T-helper 2 cell treated with Interferon-gamma antibody and Interleukin-4, amounts not matched to agents 5 μg/mL and 100 μg/mL, for 36 hours (primary cell): ENCODE data around the gene SMLR1.

Experiments
- DNase-seq: peaks from one replicate; pipeline ENCODE4 v3.0.0; 2021; ENCODE audit warnings: low spot score
- H3K27ac Mint-ChIP-seq: one replicate; pipeline ENCODE4 v1.8.0; 2021; ENCODE audit warnings: mild to moderate bottlenecking, mixed read lengths
- H3K27me3 Mint-ChIP-seq: one replicate; pipeline ENCODE4 v1.8.0; 2021; ENCODE audit warnings: low read depth, mixed read lengths
- H3K36me3 Mint-ChIP-seq: one replicate; pipeline ENCODE4 v1.8.0; 2021; ENCODE audit warnings: low read depth, mixed read lengths
- H3K4me1 Mint-ChIP-seq: one replicate; pipeline ENCODE4 v1.8.0; 2021; ENCODE audit warnings: low read depth, mixed read lengths
- H3K4me3 Mint-ChIP-seq: one replicate; pipeline ENCODE4 v1.8.0; 2022; ENCODE audit warnings: mild to moderate bottlenecking, moderate library complexity, mixed read lengths
- H3K9me3 Mint-ChIP-seq: one replicate; pipeline ENCODE4 v1.8.0; 2021; ENCODE audit warnings: mixed read lengths

Gene SMLR1

DNA sequence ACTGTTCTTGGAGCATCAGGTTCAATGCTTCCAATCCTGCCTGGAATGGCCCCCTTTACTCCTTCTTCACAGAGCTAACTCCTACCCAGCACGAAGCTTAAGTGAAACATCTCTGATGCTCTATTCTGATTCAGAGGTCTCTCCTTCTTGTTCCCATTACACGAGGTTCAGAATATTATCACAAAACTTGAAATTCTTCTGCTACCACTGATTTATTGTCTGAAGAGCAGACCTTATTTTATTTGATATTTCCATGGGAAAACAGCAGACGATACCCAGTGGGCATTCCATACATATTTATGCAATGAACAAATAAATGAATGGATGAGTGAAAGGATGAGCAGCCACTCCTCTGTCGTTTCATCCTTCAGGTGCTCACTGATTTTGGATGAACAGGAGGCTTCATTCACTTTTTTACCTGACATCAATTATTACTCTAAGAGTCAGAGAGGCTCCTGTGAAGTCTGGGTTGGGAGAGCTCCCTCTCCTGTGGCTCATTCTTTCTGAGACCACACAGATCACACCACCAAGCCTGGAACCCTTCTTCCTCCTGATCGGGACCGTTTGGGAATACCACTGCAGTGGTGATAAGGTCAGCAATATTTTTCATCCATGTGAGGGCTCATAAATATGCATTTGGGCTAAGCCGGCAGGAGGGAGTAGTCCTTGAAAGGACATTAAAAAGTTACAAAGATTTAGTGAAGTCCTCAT, 25.8 kb downstream of the SMLR1 start:
- DNase-seq, result no peak
- H3K9me3 Mint-ChIP-seq, result no peaks in the 10 kb centered on the region
- peaks cover 10% of the 10 kb centered on the region for H3K4me1 Mint-ChIP-seq
- H3K27me3 Mint-ChIP-seq, result no peaks in the 10 kb centered on the region
- no peaks in the 10 kb centered on the region for H3K36me3 Mint-ChIP-seq
- H3K4me3 Mint-ChIP-seq, result no peak overlapping the region
- no peak overlapping the region for H3K27ac Mint-ChIP-seq

DNA sequence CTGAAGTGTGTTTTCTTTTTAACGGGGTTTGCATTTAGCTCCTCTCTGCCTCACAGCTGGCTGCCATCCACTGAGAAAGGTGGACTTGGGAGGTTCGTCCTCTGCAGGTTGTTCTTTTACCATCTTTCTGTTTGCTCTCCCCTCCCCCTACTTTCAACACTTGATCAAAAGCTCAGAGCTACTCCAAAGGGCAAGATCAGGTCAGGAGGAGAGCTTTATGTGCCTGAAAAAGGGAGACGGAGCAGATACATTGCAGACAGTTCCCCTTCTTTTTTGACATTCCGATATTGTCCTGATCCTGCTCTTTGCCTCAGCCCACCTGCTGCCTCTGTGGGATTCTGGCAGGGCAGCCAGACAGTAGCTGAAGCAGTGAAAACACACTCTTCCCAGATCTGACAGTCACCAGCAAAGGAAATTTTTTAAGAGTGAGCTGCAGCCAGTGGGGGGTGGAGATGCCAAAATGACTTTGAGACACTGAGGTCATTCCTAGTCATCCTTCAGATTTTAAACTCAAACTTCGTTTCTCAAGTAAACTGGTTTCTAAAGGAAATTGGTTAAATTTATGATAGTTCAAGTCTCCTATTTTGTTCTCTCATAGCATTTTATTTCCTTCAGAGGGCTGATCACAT, 26.5 kb downstream of the SMLR1 start:
- DNase-seq, result no peak
- H3K27me3 Mint-ChIP-seq, result no peaks in the 10 kb centered on the region
- H3K9me3 Mint-ChIP-seq, result no peaks in the 10 kb centered on the region
- no peak overlapping the region for H3K4me3 Mint-ChIP-seq
- H3K4me1 Mint-ChIP-seq, result peaks cover 8% of the 10 kb centered on the region
- no peaks in the 10 kb centered on the region for H3K36me3 Mint-ChIP-seq
- H3K27ac Mint-ChIP-seq, result no peak overlapping the region

DNA sequence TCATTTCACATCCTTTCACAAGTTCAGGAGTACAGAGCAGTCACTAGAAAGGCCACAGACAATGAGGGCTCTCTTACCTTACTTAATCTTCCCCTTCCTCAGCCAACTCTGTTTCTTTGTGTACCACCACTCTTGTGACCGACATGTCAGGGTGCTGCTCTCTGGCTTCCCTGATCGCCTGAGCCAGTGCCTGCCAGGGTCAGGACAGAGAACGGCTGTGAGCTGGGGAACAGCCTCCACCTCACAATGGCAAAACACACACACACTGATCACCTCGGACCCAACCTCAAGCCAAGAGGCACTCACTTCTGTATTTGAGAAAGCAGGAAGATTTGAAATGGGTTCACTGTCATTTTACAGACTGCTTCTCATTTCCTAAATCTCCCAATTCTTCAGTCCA, 30.8 kb downstream of the SMLR1 start:
- Mint-ChIP-seq H3K27ac (no peak overlapping the region), H3K9me3 (no peaks in the 10 kb centered on the region)

DNA sequence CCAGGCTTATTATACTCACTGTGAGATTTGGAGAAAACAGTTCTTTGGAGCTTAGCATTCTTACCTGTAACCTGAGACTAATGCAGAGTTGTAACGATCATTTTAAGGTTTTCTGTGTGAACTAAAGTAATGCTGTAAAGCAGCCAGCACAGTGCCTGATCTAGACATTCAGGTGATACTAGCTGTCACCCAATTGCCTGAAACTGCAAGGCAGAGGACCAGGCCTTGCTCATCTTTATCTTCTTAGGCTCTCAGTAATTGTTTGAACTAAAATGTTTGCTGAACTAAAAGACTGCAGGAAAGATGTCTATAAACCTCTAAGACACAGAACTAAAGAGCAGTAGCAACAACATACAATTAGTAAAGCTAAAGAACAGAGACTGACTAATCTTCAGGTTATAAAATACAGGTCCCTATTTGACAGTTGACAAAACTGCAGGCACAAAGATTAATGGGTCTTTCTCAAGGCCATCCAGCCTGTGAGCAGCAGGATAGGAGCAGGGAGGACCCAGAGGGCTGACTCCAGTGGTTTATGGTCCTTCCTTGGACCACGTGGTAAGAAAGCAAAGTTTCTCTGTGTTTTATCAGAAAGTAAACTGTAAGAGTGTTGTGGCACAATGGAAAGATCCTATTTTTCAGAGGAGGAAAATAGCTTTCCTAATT, 31.4 kb downstream of the SMLR1 start:
- H3K27me3 Mint-ChIP-seq, result no peaks in the 10 kb centered on the region
- no peaks in the 10 kb centered on the region for H3K9me3 Mint-ChIP-seq
- no peak overlapping the region for H3K4me3 Mint-ChIP-seq
- H3K4me1 Mint-ChIP-seq, result no peaks in the 10 kb centered on the region
- H3K36me3 Mint-ChIP-seq, result no peaks in the 10 kb centered on the region
- no peak overlapping the region for H3K27ac Mint-ChIP-seq
- no peak for DNase-seq

More for the DNA sequence above, 30.8 kb downstream of the SMLR1 start:
- no peaks in the 10 kb centered on the region for H3K36me3 Mint-ChIP-seq
- H3K4me3 Mint-ChIP-seq, result no peak overlapping the region
- H3K27me3 Mint-ChIP-seq, result no peaks in the 10 kb centered on the region
- no peaks in the 10 kb centered on the region for H3K4me1 Mint-ChIP-seq
- no peak for DNase-seq

DNA sequence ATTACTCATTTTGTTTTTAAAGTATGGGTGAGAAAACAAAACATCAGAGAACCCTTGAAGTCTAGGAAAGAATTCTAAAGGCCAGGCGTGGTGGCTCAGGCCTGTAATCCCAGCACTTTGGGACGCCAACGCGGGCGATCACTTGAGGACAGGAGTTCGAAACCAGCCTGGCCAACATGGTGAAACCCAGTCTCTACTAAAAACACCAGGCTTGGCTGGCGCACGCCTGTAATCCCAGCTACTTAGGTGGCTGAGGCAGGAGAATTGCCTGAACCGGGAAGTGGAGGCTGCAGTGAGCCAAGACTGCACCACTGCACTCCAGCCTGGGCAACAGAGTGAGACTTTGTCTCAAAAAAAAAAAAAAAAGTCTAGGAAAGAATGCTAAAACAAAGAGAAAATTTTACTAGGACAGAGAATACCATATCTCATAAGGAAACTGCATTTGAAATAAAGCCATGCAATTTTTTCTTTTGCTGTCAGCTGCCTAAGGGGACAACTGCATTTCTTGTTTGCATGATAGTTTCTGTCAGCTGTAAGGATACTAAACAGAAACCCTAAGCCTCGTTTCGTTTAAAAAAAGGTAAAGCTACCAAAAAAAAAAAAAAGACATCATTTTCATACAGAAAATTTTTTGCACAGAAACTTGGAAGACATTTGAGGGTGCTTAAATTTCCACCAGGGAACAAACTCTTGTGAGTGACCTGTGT, 32.1 kb downstream of the SMLR1 start:
- Mint-ChIP-seq H3K9me3 (no peaks in the 10 kb centered on the region), H3K4me3 (no peak overlapping the region), H3K27ac (no peak overlapping the region), H3K4me1 (no peaks in the 10 kb centered on the region), H3K27me3 (no peaks in the 10 kb centered on the region), H3K36me3 (no peaks in the 10 kb centered on the region)
- no peak for DNase-seq

DNA sequence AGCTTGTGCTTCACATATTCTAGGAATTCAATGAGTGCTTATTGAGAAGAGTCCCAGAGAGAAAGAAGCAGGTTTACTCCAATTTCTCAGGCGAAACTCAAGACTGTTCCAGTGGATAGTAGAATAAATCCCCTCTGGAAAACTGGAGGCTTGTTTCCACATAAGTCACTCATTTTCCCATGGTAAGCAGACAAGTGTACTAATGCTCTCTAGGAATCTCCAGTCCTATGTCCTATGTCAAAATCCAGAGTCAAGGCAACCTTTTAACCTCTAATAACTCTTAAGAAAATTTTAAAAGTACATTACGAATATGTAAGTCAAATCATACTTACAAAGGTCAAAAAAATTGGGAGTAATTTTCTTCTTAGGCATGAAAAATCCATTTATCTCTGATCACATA, 35.2 kb downstream of the SMLR1 start:
- no peaks in the 10 kb centered on the region for H3K4me1 Mint-ChIP-seq
- no peaks in the 10 kb centered on the region for H3K27me3 Mint-ChIP-seq
- no peaks in the 10 kb centered on the region for H3K36me3 Mint-ChIP-seq

DNA sequence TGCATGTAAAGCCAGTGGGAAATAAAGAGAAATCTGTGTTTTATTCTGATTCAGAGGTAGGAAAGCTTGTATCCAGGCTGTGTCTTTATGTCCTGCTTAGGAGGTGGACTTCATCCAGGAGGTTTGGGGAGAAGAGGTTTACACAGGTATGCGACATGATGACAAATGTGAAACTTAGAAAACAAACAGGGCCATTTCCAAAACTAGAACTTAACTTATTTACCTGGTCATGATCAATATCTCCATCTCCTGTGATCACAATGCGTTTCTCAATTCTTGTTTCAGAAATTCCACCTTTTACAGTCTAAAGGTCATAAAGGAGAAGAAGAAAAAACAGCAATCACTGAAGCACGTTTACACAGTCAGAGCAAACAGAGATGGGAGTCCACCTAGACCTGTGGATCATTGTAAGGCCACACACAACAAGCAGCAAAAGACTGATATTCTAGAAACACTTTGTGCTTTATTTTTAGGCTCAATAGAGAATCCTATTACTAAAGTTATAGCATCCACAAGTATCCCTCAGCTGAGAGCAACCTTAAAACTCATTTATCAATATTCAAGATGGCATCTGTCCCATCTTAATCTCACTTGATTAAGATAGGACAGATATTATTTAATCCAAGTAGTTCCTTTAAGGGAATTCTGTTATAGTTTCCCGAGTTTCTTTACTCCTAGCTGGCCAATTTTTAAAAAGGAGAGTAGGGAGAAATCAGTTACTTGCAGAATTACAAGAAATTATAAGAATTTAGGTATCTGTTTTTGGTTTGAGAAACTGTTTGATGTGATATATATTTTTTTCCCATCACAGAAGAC, 36.4 kb downstream of the SMLR1 start:
- Mint-ChIP-seq H3K4me1 (no peaks in the 10 kb centered on the region), H3K27ac (no peak overlapping the region), H3K4me3 (no peak overlapping the region), H3K27me3 (peaks cover under 1% of the 10 kb centered on the region), H3K36me3 (no peaks in the 10 kb centered on the region), H3K9me3 (no peaks in the 10 kb centered on the region)
- DNase-seq, result no peak

More for the DNA sequence above, 35.2 kb downstream of the SMLR1 start:
- no peak for DNase-seq
- Mint-ChIP-seq H3K27ac (no peak overlapping the region), H3K9me3 (no peaks in the 10 kb centered on the region), H3K4me3 (no peak overlapping the region)

DNA sequence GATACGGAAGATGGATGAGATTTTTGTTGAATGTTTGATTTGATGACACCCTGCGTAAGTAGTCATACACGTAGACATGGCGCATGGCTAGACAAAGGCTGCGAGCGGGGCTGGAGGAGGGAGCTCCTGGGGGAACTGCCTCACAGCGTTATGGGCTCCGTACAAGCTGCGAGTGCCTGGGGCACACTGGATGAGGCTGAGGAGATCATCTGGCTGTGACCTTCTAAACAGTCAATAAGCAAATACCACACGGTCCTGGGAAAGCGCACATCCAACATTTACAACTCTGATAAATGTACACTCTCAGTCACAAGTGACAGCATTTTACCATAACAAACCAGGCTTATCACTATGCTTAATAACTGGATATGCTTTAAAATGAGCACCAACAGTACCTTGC, 37.1 kb downstream of the SMLR1 start:
- Mint-ChIP-seq H3K9me3 (no peaks in the 10 kb centered on the region), H3K36me3 (no peaks in the 10 kb centered on the region), H3K27me3 (peaks cover 3% of the 10 kb centered on the region), H3K4me1 (no peaks in the 10 kb centered on the region), H3K27ac (no peak overlapping the region), H3K4me3 (no peak overlapping the region)
- no peak for DNase-seq

DNA sequence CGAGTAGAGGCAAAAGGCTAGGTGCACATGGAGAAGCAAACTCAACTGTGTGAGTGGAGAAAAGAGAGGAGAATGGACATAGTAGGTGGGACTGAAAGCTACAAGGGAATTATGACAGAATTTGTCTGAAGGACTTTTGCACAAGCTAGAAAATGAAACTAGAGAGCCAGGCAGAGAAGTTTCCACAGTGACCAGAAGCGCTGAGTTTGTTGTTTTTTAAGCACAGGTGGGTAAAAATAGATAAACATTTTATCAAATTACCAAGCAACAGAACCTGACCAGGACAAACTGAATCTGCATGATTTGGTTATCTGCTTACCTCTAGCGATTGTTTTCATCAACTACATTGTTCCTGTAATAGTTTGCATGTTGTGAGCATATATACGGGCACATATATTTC, 38.6 kb downstream of the SMLR1 start:
- no peaks in the 10 kb centered on the region for H3K9me3 Mint-ChIP-seq
- DNase-seq, result no peak
- peaks cover 1% of the 10 kb centered on the region for H3K4me1 Mint-ChIP-seq
- peaks cover 3% of the 10 kb centered on the region for H3K27me3 Mint-ChIP-seq
- peaks cover 2% of the 10 kb centered on the region for H3K36me3 Mint-ChIP-seq
- no peak overlapping the region for H3K4me3 Mint-ChIP-seq
- no peak overlapping the region for H3K27ac Mint-ChIP-seq

DNA sequence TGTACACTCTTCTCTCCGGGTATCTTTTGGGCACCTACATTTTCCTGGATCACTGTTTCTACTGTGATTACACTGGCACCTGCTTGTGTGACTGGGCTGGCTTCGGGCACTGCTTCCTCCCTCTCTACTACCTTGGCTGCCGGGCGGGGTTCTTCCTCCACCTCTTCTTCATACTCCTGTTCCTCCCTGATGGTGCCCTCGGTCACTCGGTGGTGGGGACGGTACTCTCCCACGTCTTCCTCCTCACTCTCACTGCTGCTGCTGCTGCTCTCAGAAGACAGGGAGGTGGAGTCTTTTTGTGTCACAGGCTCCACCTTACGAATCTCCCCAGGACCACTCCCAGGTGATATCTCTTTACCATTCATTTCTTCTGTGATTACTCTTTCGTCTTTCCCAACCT, 42.5 kb downstream of the SMLR1 start:
- H3K36me3 Mint-ChIP-seq, result peaks cover 2% of the 10 kb centered on the region
- H3K4me3 Mint-ChIP-seq, result no peak overlapping the region
- peaks cover 3% of the 10 kb centered on the region for H3K27me3 Mint-ChIP-seq
- peaks cover 5% of the 10 kb centered on the region for H3K4me1 Mint-ChIP-seq
- H3K27ac Mint-ChIP-seq, result no peak overlapping the region
- H3K9me3 Mint-ChIP-seq, result no peaks in the 10 kb centered on the region
- no peak for DNase-seq

DNA sequence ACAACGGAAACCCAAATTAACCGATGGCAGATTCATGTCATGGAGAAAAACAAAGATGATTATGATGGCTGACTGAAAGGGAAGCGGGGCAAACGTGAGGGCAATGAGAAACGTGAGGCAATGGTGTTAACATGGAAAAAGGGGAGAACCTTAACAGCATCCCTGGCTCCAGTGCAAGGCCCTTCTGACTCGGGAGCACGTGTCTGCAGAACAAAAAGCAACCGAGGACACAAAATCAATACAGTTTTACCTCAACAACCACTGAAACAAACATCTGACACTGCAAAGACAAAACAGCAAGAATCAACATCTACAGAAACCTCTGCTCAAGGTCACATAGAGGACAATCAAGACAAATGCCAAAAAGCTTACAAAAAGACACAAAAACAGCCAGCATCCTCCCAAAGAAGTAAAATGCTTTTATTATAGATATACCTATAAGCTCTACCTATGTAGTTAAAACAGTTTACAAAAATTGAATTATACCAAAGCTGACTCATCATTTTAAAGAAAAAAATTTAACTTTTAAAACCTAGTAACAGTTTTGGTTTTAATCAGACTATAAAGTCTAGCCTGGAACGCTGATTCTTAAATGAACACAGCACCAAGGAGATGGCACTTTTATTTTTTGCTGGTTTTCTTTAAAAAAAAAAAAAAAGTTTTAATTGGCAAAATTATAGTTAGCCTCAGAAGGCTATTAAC, 43.1 kb downstream of the SMLR1 start:
- Mint-ChIP-seq H3K36me3 (peaks cover 2% of the 10 kb centered on the region), H3K9me3 (no peaks in the 10 kb centered on the region), H3K27me3 (peaks cover 3% of the 10 kb centered on the region), H3K27ac (no peak overlapping the region), H3K4me1 (peaks cover 5% of the 10 kb centered on the region), H3K4me3 (no peak overlapping the region)
- DNase-seq, result no peak

DNA sequence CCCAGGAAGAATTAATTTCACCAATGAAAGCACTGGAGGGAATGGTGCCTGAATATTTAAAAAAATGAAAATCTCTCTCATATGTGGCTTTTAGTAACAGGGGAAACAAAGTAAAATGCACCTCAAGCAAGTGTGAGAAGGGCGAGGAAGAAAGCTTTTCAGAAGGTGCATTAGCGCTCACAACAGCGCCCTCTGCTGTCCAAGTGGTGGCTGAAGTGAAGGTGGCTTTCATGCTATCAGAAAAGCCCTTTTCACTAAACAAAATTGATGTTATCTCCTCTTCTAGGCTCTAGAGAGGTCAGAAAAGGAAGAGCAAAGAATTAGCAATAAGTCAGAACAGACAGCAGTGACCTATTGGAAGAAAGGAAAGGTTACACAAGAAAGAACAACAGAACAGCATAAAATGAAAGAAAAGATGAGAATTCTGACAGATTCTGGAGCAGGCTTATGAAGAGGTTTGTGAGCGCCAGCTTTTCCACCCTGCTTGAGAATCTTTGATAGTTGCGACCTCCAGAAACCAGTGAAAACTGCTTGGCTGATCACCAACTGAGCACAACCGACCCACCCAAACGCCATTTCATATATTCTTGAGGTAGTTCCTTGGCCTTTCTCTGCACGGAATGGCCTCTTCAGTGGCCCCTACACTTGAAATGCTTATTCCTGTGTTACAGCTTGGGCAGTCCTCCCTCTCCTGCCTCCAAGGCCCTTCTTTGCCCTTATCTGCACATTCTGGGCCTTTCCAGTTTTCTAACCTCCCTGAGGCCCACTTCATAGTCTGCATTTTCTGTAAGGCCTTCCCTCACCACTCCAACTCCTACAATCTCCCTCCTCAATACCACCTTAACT, 45.3 kb downstream of the SMLR1 start:
- Mint-ChIP-seq H3K4me3 (no peak overlapping the region), H3K27ac (no peak overlapping the region), H3K9me3 (no peaks in the 10 kb centered on the region), H3K36me3 (peaks cover 2% of the 10 kb centered on the region), H3K27me3 (peaks cover 6% of the 10 kb centered on the region), H3K4me1 (peaks cover 5% of the 10 kb centered on the region)
- DNase-seq, result peak; percentile 48
